Activated B cell treated with CpG ODN at 0.5 μM for 24 hours (primary cell): Measurements from ENCODE around the gene METRNL. TPM values are rescaled to one million over a fixed set of nuclear protein-coding genes. Genes with fewer than 3 reads are reported as not detected.

Experiments used
- ATAC-seq: fragments of 200-7000 bp; cut with Tn5 transposase; one replicate; pipeline ENCODE4 v1.10.0; 2021; ENCODE audit warnings: low read depth, mild to moderate bottlenecking, moderate library complexity
- CTCF ChIA-PET: fragments of 350-600 bp; sonication (Branson Sonifier 250); formaldehyde crosslinking; loops from one replicate; lab custom pipeline; 2021; ENCODE audit warnings: antibody characterized with exemption; lab: Charles Lee
- POLR2A ChIA-PET: fragments of 350-600 bp; sonication (Branson Sonifier 250); formaldehyde crosslinking; loops from one replicate; lab custom pipeline; 2021; ENCODE audit warnings: antibody characterized with exemption; lab: Charles Lee
- DNase-seq: peaks from one replicate; pipeline ENCODE4 v3.0.0; 2022
- H3K27ac Mint-ChIP-seq: one replicate; pipeline ENCODE4 v1.8.0; 2020; ENCODE audit warnings: mixed read lengths
- H3K27me3 Mint-ChIP-seq: one replicate; pipeline ENCODE4 v1.8.0; 2021; ENCODE audit warnings: mixed read lengths
- H3K36me3 Mint-ChIP-seq: one replicate; pipeline ENCODE4 v1.8.0; 2021; ENCODE audit warnings: low read depth, mixed read lengths
- H3K4me1 Mint-ChIP-seq: one replicate; pipeline ENCODE4 v1.8.0; 2021; ENCODE audit warnings: mixed read lengths
- H3K4me3 Mint-ChIP-seq: one replicate; pipeline ENCODE4 v1.8.0; 2020; ENCODE audit warnings: mild to moderate bottlenecking, mixed read lengths
- H3K9me3 Mint-ChIP-seq: one replicate; pipeline ENCODE4 v1.8.0; 2020; ENCODE audit warnings: mixed read lengths
- CTCF ChIP-seq: fragments of 200-600 bp; IDR thresholded peaks from one replicate; pipeline ENCODE4 v1.8.0; 2022; ENCODE audit warnings: antibody characterized with exemption, mild to moderate bottlenecking
- intact Hi-C: fragments of 100-400 bp; cut with micrococcal nuclease; formaldehyde crosslinking; loops from one replicate; pipeline ENCODE4 v1.15.1; 2024
- total RNA-seq: library from RNA; stranded (reverse); gene quantifications from 2 replicates; pipeline ENCODE4 v1.2.3, GENCODE V29; 2022

The METRNL gene
- total RNA-seq, 1 donor from 2014 or later = 10.7 TPM

GRCh38 chr17:83091257-83092141 is 12.1 kb downstream of the METRNL start:
- DNase-seq = no peak
- H3K27me3 Mint-ChIP-seq = no peaks in the 10 kb centered on the region
- H3K4me3 Mint-ChIP-seq = no peak overlapping the region
- H3K9me3 Mint-ChIP-seq = no peaks in the 10 kb centered on the region
- peaks cover 31% of the 10 kb centered on the region for H3K36me3 Mint-ChIP-seq
- ChIA-PET POLR2A (no interaction called here), CTCF (no interaction called here)
- no peak for ATAC-seq
- no peak overlapping the region for H3K27ac Mint-ChIP-seq
- intact Hi-C loops = no loop called here
- H3K4me1 Mint-ChIP-seq = peaks cover 4% of the 10 kb centered on the region
- TF ChIP-seq CTCF = no peak

GRCh38 chr17:83092186-83092585 is 12.8 kb downstream of the METRNL start:
- TF ChIP-seq CTCF = no peak
- CTCF ChIA-PET = no interaction called here
- no peak for ATAC-seq
- Mint-ChIP-seq H3K27ac (no peak overlapping the region), H3K27me3 (no peaks in the 10 kb centered on the region), H3K4me1 (peaks cover 5% of the 10 kb centered on the region), H3K9me3 (no peaks in the 10 kb centered on the region), H3K36me3 (peaks cover 31% of the 10 kb centered on the region), H3K4me3 (no peak overlapping the region)
- POLR2A ChIA-PET = no interaction called here
- no peak for DNase-seq
- intact Hi-C loops = no loop called here

GRCh38 chr17:83092931-83093330 is 13.5 kb downstream of the METRNL start:
- POLR2A ChIA-PET = no interaction called here
- no peak for ATAC-seq
- no peaks in the 10 kb centered on the region for H3K27me3 Mint-ChIP-seq

GRCh38 chr17:83093506-83093905 is 14.1 kb downstream of the METRNL start:
- Mint-ChIP-seq H3K27ac (no peak overlapping the region), H3K4me3 (no peak overlapping the region), H3K36me3 (peaks cover 27% of the 10 kb centered on the region), H3K27me3 (no peaks in the 10 kb centered on the region), H3K9me3 (no peaks in the 10 kb centered on the region), H3K4me1 (peaks cover 6% of the 10 kb centered on the region)
- DNase-seq (no peak), ATAC-seq (no peak)
- TF ChIP-seq CTCF = no peak
- CTCF ChIA-PET = no interaction called here
- intact Hi-C loops = no loop called here
- POLR2A ChIA-PET = no interaction called here

More at GRCh38 chr17:83092931-83093330, 13.5 kb downstream of the METRNL start:
- H3K9me3 Mint-ChIP-seq = no peaks in the 10 kb centered on the region
- H3K4me3 Mint-ChIP-seq = no peak overlapping the region
- no peak for DNase-seq
- H3K4me1 Mint-ChIP-seq = peaks cover 6% of the 10 kb centered on the region
- peaks cover 31% of the 10 kb centered on the region for H3K36me3 Mint-ChIP-seq
- no peak overlapping the region for H3K27ac Mint-ChIP-seq
- intact Hi-C loops = no loop called here
- CTCF ChIA-PET = no interaction called here
- no peak for TF ChIP-seq CTCF

GRCh38 chr17:83094291-83094690 is 14.9 kb downstream of the METRNL start:
- Mint-ChIP-seq H3K27ac (no peak overlapping the region), H3K36me3 (peaks cover 25% of the 10 kb centered on the region), H3K4me3 (no peak overlapping the region), H3K4me1 (peaks cover 9% of the 10 kb centered on the region), H3K27me3 (no peaks in the 10 kb centered on the region), H3K9me3 (no peaks in the 10 kb centered on the region)
- ATAC-seq (no peak), DNase-seq (no peak)
- CTCF ChIA-PET = no interaction called here
- POLR2A ChIA-PET = no interaction called here
- intact Hi-C loops = no loop called here
- no peak for TF ChIP-seq CTCF
